Measurements from ENCODE around the gene MDFIC2. TPM values are rescaled to one million over a fixed set of nuclear protein-coding genes. Genes with fewer than 3 reads are reported as not detected.
"Not testable (repeated sequence)": the region's sequence is repeated elsewhere in the genome, so short reads cannot be mapped to it uniquely, and the experiment has no call there.

MDFIC2 gene
- total RNA-seq, 6 donors from 2014 or later = not detected

DNA sequence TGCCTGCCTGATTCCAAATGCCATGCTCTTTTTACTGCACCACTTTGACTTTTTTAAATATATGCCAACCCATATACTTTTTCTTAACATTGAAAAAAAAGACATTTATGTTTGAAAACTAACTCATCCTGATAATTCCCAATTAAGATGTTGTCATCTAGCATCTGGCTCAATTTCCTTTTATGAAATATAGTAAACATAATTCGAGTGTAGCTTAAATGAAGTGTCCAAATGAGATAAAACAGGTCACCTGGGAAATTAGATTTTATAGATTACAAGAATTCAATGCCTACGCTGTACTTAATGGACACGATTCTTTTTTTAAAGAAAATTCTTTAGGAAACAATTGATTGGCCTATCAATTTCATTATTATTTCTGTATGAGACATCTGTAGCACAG is 2.8 kb downstream of the MDFIC2 start:
- no peak for DNase-seq
- H3K4me3 ChIP-seq = no peak overlapping the region
- no peaks in the 10 kb centered on the region for H3K36me3 ChIP-seq
- no peaks in the 10 kb centered on the region for H3K27me3 ChIP-seq
- H3K9me3 ChIP-seq = no peaks in the 10 kb centered on the region
- H3K27ac ChIP-seq = no peak overlapping the region
- ATAC-seq (ENCODE audit: low FRiP score in 2 of 2) = no peak
- 69 to 75% methylated on average over 3 of the region's 3 CpGs for WGBS, 2 donors
- no peaks in the 10 kb centered on the region for H3K4me1 ChIP-seq
- TF ChIP-seq, protein P1, sequence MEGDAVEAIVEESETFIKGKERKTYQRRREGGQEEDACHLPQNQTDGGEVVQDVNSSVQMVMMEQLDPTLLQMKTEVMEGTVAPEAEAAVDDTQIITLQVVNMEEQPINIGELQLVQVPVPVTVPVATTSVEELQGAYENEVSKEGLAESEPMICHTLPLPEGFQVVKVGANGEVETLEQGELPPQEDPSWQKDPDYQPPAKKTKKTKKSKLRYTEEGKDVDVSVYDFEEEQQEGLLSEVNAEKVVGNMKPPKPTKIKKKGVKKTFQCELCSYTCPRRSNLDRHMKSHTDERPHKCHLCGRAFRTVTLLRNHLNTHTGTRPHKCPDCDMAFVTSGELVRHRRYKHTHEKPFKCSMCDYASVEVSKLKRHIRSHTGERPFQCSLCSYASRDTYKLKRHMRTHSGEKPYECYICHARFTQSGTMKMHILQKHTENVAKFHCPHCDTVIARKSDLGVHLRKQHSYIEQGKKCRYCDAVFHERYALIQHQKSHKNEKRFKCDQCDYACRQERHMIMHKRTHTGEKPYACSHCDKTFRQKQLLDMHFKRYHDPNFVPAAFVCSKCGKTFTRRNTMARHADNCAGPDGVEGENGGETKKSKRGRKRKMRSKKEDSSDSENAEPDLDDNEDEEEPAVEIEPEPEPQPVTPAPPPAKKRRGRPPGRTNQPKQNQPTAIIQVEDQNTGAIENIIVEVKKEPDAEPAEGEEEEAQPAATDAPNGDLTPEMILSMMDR (IDR thresholded peaks at IDR 0.05) = no peak
- no peak for TF ChIP-seq POLR2AphosphoS5 (IDR thresholded peaks at IDR 0.05)
- no peak for TF ChIP-seq POLR2A (IDR thresholded peaks at IDR 0.05)
- no peak for TF ChIP-seq EP300 (IDR thresholded peaks at IDR 0.05)

DNA sequence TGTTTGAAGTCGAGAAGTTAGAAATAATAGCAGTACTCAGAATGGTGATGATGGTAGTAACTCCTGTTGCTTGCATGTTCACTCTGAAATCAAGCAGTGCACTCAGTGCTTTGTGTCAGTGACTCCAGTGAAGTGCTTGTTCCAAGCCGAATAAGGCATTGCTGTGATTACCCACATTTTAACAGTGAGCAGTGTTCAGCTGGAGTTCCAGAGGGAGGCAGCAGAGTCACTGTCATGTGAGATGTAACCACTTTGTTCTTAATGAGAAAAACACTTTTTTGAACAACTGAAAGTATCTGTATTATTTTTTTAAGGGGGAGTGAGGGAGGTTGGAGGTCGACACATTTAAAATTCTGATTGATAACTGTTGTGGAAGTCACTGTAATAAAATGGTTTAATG is 3.7 kb downstream of the MDFIC2 start:
- DNase-seq (no peak), ATAC-seq (ENCODE audit: low FRiP score in 2 of 2) (no peak)
- no peaks in the 10 kb centered on the region for H3K4me1 ChIP-seq
- no peak overlapping the region for H3K4me3 ChIP-seq
- no peak overlapping the region for H3K27ac ChIP-seq
- TF ChIP-seq, protein P1 (IDR thresholded peaks at IDR 0.05) = no peak
- TF ChIP-seq POLR2A (IDR thresholded peaks at IDR 0.05) (no peak), POLR2AphosphoS5 (IDR thresholded peaks at IDR 0.05) (no peak), EP300 (IDR thresholded peaks at IDR 0.05) (no peak)
- no peaks in the 10 kb centered on the region for H3K27me3 ChIP-seq
- H3K9me3 ChIP-seq = no peaks in the 10 kb centered on the region
- 49 to 56% methylated on average over 3 of the region's 3 CpGs for WGBS, 2 donors
- H3K36me3 ChIP-seq = no peaks in the 10 kb centered on the region

DNA sequence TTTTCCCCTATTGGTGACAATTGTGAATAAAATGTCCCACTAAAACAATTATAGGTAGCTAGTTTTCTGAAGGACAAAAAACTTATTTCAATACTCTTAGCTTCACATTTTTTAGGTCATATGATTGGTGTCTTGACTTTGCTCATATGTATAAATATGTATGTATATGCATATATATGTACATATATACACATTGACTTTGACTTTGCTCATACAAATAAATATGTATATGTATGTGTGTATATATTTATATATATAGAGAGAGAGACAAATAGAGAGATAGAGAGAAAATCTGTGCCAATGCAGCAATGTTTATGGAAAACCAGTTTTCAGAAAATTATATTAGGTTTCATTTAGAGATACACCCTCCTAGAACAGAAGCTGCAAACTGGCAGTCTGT is 5.7 kb downstream of the MDFIC2 start:
- Histone ChIP-seq H3K9me3 (no peaks in the 10 kb centered on the region), H3K27me3 (no peaks in the 10 kb centered on the region), H3K36me3 (no peaks in the 10 kb centered on the region), H3K4me1 (no peaks in the 10 kb centered on the region), H3K4me3 (no peak overlapping the region), H3K27ac (no peak overlapping the region)
- TF ChIP-seq, protein P1 (IDR thresholded peaks at IDR 0.05) = no peak
- no peak for TF ChIP-seq POLR2A (IDR thresholded peaks at IDR 0.05)
- no peak for TF ChIP-seq EP300 (IDR thresholded peaks at IDR 0.05)
- TF ChIP-seq POLR2AphosphoS5 (IDR thresholded peaks at IDR 0.05) = no peak
- no peak for ATAC-seq (ENCODE audit: low FRiP score in 2 of 2)
- no peak for DNase-seq

DNA sequence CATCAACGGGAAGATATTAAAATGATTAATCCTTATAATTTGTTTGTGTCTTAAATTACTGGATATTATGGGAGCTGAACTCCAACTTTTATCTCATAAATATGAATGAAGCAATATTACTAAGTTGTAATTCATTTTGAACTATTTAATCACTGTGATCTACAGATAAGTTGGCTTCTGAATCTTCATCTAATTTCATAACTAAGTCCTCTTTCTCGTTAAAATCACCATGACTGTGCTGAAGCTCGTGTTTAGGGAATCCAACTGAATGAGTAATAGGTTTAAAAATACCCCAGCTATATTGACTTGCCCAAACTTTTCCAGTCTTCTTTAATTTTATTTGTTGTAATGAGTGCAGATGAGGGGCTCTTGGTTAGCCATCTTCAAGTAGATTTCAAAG is 14.1 kb downstream of the MDFIC2 start:
- DNase-seq (no peak), ATAC-seq (ENCODE audit: low FRiP score in 2 of 2) (no peak)
- no peaks in the 10 kb centered on the region for H3K4me1 ChIP-seq
- TF ChIP-seq POLR2A (IDR thresholded peaks at IDR 0.05) (no peak), POLR2AphosphoS5 (IDR thresholded peaks at IDR 0.05) (no peak), EP300 (IDR thresholded peaks at IDR 0.05) (no peak)
- TF ChIP-seq, protein P1 (IDR thresholded peaks at IDR 0.05) = no peak
- H3K27ac ChIP-seq = no peak overlapping the region
- 57 to 64% methylated on average over 3 of the region's 3 CpGs for WGBS, 2 donors
- no peak overlapping the region for H3K4me3 ChIP-seq
- H3K9me3 ChIP-seq = no peaks in the 10 kb centered on the region
- H3K36me3 ChIP-seq = no peaks in the 10 kb centered on the region
- no peaks in the 10 kb centered on the region for H3K27me3 ChIP-seq

DNA sequence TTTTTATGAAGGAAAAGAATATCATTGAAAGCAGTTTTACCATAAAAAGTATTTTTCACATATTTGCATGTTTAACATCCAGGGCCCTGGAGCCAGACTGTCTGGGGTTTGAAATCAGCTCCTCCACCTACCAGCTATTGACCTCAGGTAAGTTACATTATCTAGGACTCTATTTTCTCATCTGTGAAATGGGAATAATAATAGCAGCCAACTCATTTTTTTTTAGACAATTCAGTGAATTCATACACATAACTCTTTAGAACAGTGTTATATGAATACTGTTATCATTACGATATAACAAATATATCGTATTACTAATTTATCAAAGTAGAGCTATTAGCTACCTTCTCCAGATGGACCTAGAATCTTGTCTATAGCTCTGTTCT is 21.3 kb downstream of the MDFIC2 start:
- WGBS, 2 donors = 97 to 98% methylated on average over 2 of the region's 2 CpGs
- Histone ChIP-seq H3K4me1 (no peaks in the 10 kb centered on the region), H3K9me3 (no peaks in the 10 kb centered on the region), H3K27me3 (no peaks in the 10 kb centered on the region), H3K27ac (no peak overlapping the region), H3K36me3 (no peaks in the 10 kb centered on the region), H3K4me3 (no peak overlapping the region)
- ATAC-seq (ENCODE audit: low FRiP score in 2 of 2) (no peak), DNase-seq (no peak)
- no peak for TF ChIP-seq POLR2AphosphoS5 (IDR thresholded peaks at IDR 0.05)
- no peak for TF ChIP-seq POLR2A (IDR thresholded peaks at IDR 0.05)
- TF ChIP-seq, protein P1 (IDR thresholded peaks at IDR 0.05) = no peak
- no peak for TF ChIP-seq EP300 (IDR thresholded peaks at IDR 0.05)

DNA sequence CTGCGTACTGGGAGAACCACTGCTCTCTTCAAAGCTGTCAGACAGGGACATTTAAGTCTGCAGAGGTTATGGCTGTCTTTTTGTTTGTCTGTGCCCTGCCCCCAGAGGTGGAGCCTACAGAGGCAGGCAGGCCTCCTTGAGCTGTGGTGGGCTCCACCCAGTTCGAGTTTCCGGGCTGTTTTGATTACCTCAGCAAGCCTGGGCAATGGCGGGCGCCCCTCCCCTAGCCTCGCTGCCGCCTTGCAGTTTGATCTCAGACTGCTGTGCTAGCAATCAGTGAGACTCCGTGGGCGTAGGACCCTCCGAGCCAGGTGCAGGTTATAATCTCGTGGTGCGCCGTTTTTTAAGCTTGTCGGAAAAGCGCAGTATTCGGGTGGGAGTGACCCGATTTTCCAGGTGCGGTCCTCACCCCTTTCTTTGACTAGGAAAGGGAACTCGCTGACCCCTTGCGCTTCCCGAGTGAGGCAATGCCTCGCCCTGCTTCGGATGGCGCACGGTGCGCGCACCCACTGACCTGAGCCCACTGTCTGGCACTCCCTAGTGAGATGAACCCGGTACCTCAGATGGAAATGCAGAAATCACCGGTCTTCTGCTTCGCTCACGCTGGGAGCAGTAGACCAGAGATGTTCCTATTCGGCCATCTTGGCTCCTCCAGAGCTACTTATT is 21.9 kb downstream of the MDFIC2 start:
- H3K27me3 ChIP-seq; ATAC-seq (ENCODE audit: low FRiP score in 2 of 2); H3K4me1 ChIP-seq; H3K27ac ChIP-seq; H3K36me3 ChIP-seq; H3K9me3 ChIP-seq; H3K4me3 ChIP-seq: not testable (repeated sequence)
- DNase-seq = peak in 1 of 2 donors; percentile 57
- WGBS, 2 donors = 89 to 94% methylated on average over 31 to 32 of the region's 32 CpGs

All from upper lobe of left lung (tissue), 6 donors.